NCI-H526 (cell line): Measurements from ENCODE around the gene C1orf115.
A peak's percentile ranks its signal among the peaks of the same experiment; 100 is the strongest.
"Not testable (repeated sequence)": the region's sequence is repeated elsewhere in the genome, so short reads cannot be mapped to it uniquely, and the experiment has no call there.

ENCODE experiments used
- DNase-seq, 2 experiments: peaks; one replicate each; lab custom pipeline; 2025; lab: John Stamatoyannopoulos, UW

The C1orf115 gene, protein sequence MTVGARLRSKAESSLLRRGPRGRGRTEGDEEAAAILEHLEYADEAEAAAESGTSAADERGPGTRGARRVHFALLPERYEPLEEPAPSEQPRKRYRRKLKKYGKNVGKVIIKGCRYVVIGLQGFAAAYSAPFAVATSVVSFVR

DNA sequence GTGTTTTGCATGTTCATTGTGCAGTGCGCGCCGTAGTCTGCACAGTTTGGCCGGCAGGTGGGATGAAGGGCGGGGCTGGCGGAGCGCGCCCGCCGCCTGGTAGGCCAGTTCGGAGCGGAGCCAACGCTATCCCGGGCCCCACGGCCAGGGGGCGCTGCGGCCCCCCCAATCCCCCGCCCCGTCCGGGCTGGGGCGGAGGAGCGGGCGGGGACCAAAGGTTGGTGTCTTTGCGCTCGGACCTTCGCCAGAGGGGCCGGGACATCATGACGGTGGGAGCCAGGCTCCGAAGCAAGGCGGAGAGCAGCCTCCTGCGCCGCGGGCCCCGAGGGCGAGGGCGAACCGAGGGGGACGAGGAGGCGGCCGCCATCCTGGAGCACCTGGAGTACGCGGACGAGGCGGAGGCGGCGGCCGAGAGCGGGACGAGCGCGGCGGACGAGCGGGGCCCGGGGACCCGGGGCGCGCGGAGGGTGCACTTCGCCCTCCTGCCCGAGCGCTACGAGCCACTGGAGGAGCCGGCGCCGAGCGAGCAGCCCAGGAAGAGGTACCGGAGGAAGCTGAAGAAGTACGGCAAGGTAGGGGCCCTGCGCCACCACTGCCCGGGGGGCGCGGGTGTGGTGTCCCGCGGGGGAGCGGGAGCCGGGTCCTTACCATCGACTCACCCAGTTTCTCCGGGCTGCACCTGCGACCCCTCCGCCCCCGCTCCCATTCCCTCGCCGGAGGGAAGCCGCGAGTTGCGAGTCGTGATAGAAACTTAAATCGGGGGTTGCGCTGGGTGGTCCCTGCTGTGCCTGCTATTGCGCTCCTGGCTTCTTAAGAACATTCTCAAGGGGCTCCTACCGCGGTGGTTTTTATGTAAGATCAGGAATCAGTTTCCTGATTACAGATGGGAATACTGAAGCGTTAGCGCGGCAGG lies at the start of gene C1orf115:
Gene C1orf115, plus strand, starts transcription at position 224 of the 913 bp plus-strand sequence. Its CDS starts 40 bp downstream, at position 264.
- peak; percentile 82 to 84 for DNase-seq

DNA sequence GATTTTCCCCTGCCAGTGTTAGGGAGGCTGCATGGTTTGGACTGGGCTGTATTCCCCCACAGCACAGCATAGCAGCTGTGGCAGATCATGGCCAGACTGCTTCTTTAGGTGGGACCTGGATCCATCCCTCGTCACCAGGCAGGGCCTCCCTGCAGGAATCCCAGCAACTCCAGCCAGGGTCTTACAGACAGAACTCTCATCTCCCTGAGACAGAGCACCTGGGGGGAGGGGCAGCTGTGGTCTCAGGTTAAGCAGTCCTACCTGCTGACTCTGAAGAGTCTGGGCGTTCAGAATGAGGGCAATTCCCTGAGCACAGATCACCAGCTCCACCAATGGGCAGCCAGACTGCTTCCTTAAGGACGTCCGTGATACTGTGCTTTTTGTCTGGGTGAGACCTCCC lies 47.9 kb upstream of the C1orf115 start:
- DNase-seq, result no peak

DNA sequence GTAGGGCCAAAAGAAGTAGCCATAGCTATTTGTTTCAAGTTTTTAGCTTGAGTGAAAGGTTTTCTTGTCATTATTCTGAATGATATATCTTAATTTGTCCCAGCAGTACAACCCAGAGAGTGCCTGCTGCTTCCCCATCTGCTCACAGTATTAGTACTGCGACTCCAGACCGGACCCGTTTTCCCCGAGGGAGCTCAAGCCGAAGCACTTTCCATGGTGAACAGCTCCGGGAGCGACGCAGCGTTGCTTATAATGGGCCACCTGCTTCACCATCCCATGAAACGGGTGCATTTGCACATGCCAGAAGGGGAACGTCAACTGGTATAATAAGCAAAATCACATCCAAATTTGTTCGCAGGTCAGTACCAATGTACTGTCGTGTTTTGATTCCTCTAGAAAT lies 37.2 kb upstream of the C1orf115 start:
- no peak for DNase-seq

DNA sequence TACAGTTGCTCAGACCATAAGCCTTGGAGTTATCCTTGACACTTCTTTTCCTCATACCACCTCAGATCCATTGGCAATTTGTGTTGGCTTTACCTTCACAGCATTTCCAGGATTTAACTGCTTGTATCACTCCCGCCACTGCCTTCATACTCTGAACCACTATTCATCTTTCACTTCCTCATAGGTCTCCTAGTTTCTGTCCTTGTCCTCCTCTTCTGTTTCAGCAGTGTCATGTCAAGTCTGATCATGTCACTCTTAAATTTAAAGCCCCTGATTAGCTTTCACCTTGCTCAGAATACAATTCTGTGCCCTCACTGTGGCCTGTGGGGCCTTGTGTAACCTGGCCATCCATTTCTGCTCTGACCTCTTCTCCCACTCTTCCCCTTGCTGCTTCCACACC lies 34.7 kb upstream of the C1orf115 start:
- DNase-seq, result no peak

DNA sequence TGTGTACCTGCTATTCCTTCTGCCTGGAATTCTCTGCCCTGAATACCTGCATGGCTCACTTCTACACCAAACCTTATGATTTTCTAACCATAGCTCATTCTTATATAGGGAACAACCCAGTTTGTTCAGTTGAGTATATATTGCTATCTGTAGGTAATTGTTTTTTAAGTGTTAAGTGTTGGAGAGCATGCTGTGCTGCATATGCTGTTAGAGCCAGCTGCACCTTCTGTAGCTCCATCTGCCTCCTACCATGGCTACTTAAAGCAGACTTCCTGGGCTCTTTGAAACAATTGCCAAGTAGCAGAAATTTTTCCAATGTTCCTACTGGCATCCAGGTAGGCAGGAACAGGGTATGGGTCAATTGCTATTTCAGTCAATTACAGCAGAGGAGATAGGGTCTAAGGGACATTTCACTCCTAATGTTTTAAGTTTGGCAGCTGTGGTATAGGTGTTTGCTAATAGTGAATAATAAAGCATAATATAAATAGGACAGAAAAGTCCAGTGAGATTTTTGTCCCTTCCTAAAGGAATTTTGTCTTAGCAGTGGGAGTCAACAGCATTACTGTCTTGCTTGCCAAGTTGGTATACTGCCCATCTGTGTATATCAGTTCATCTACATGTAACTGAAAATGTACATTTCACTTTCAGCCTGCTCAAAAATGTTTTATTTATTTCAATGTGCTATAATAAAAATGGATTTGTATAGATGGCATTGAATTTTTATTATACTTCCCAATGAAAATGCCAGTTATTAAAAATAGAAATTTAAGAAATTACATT lies 34.0 kb upstream of the C1orf115 start:
- no peak for DNase-seq

DNA sequence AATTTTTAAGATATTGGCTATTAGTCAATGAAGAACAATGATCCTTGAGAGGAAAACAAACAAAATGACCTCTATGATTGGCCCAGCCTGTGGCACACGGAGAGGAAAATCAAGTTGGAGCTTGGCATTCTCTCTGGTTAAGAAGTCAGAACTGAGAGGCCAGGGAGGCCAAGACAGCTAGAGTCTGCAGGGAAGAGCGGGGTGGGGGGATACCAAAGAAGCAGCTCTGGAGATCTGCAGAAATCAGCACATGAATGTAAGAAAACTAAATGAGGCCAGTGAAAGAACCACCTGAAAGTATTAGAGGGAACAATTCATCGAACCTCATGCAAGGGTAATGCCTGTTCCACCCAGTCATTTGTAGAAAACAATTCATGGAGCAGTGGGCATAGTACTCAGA lies 23.8 kb upstream of the C1orf115 start:
- no peak for DNase-seq

DNA sequence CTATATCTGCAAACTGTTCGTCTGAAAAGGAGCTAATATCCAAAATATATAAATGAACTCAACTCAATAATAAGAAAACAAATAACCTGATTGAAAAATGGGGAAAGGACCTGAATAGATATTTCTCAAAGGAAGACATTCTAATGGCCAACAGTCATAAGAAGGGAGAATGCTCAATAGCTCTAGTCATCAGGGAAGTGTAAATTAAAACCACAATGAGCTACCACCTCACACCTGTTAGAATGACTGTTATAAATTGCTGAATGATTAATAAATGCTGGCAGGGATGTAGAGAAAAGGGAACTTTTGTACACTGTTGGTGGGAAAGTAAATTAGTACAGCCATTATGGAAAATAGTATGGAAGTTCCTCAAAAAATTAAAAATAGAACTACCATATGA lies 21.2 kb upstream of the C1orf115 start:
- no peak for DNase-seq

DNA sequence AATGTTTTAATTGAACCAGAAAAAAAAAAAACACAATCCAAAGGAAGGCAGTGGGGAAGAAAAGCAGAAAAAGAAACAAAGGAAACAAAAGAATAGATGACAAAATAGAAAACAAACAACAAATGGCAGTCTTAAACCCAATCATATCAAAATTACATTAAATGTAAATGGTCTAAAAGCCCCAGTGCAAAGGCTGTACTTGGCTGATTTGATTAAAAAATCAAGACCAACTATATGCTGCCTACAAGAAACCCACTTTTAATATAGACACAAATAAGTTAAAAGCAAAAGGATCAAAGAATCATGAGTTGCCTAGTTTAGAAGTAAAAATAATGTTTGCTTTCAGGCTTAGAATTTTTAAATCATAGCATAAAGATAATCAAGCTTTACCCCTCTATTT lies 19.8 kb upstream of the C1orf115 start:
- no peak for DNase-seq

DNA sequence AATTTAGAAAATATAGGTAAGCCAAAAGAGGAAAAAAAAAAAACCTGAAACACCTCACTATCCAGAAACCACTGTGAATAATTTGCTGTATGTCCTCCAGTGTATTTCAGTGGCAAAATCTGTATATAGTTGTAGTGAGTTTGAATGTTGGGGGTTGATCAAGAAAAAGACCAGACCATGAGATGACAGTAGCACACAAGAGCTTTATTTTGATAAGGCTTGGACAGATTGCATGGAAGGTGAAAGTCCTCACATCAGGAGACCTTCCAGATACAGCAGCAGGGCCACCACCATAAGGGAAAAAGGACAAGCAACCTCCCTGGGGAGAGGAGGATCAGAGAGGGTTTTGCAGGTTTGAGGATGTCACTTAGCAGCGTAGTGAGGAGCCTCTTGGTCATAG lies 16.2 kb upstream of the C1orf115 start:
- no peak for DNase-seq

DNA sequence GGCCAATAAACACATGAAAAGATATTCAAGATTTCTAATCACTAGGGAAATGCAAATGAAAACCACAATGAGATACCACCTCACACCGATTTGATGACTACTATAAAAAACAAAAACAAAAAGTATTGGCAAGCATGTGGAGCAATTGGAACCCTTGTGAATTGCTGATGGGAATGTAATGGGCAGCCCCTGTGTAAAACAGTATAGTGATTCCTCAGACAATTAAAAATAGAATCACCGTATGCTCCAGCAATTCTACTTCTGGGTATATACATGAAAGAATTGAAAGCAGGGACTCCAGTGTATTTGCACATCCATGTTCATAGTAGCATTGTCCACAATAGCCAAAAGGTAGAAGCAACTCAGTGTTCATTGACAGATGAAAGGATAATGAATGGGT lies 12.9 kb upstream of the C1orf115 start:
- no peak for DNase-seq

DNA sequence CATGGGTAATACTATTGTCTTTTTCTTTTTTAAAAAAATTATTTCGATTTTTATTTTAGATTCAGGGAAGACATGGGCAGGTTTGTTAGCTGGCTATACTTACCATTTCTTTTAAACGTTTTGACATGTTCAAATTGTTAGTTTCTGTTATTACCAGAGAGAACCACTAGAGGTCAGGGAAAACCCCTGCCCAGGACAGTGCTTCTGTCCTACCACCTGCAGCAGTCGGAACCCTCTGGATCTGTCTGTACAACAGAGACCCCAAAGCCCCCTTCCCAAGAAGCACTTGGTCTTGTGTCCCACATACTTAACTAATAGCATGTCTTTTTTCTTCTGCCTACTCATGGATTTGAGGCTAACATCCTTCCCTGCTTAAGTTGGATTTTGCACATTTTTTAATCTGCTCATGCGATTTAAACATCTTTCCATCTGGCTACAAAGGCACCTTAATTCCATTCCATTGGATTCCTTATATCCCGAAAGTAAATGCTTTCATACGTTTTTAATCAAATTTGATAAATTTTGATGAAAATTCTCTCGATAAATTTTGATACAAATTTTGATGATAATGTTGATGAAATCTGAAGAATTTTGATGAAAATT lies 10.0 kb upstream of the C1orf115 start:
- DNase-seq, result peak in 1 of 2 experiments; percentile 55

DNA sequence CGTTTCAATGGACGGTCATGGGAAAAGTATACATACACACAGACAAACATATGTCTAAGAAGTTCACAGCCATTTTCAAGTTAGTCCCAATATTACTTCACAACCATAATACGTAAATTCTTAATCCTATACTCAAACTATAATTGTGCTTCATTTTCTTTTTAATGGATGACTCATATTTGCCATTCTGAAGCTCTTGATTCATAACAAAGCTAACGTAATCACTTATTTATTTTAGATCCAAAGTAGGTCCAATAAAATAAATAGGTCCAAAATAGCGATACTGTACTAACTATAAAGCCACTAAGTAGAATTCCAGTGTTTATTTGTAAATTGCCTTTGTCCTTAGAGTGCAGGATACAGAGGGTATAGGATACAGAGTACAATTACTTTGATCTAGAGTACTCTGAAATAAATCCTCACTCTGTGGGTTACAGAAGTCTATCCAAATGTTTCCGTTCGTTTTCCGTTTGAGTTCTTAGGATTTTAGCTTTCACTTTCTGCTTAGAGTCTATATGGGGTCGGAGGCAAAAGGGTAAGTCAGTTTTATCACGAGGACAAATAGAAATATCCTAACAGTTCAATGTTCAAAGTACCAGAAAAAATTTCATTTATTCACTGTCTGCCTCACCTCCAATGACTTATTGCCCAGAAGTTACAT lies 8.8 kb upstream of the C1orf115 start:
- no peak for DNase-seq

DNA sequence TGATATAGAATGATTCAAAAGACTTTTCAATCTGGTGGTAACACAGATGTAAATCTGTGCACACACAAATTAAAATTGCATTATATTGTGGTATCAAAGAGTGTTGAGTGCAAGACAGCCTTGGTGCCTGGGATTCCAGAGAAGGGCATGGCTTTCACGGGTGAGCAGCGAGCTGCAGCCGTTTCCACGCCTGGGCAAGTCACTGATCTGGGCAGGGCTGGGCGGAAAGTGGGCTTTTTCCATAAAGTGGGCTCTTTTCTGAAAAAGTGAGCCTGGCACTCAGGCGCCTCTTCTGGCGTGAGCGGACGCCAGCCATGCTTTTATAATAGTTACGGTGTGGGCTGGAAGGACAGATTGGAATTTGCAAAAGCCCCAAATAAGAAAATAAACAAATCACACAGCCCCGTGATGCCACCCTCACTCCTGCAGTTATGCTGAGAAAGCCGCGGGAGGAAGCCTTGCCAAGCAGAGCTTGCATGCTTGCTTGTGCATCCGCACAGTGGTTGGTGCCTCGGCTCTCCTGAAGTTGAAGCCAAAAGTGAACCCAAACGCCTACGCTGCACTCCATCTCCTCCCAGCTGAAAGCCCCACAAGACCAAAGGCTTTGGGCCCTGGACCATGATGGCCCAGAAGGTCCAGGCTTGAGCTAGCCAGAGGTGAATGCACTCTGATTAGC lies 7.1 kb upstream of the C1orf115 start:
- no peak for DNase-seq

DNA sequence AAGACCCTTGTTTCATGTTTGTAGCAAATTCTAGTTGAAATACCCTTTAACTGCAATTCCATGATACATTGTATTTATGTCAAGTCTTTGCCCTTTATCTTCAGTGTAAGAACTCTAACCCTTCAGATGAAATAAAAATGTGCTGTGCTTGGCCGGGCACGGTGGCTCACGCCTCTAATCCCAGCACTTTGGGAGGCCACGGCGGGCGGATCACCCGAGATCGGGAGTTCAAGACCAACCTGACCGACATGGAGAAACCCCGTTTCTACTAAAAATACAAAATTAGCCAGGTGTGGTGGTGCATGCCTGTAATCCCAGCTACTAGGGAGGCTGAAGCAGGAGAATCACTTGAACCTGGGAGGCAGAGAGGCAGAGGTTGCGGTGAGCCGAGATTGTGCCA lies 6.4 kb upstream of the C1orf115 start:
- not testable (repeated sequence) for DNase-seq

DNA sequence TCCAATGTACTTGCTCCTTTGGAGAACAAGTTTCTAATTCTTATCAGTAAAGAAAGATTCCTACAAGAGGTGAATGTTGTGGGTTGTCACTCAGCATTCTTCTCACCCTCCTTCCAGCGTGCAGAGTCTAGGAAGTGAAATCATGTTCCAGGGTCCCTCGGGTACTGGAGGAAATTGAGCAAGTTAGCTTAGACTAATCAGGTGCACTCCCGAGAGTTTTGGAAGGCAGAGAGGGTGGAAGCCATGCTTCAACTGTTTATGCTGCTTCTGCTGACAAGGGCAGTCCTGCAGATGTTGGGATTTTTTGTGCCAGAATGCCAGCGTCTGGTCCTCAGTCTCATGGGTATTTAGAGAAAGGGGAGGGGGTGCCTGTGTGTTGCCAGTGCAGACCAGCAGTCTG lies 5.3 kb upstream of the C1orf115 start:
- DNase-seq, result no peak

DNA sequence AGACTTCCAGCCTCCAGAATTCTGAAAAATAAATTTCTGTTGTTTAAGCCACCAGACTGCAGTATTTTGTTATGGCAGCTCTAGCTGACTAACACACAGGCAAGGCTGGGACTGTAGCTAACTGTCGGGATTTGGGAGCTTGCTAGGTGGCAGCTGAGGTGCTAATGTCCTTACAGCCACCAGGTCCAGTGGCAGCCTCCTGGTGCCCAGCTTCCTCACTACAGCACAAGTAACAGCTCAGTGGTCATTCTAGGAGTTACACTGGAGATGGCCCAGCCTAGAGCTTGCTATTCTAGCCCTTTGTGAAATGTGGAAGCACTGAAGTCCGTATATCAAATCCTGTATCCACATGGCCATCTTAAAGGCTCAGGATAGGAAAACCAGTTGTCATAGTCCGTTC lies 4.3 kb upstream of the C1orf115 start:
- no peak for DNase-seq

DNA sequence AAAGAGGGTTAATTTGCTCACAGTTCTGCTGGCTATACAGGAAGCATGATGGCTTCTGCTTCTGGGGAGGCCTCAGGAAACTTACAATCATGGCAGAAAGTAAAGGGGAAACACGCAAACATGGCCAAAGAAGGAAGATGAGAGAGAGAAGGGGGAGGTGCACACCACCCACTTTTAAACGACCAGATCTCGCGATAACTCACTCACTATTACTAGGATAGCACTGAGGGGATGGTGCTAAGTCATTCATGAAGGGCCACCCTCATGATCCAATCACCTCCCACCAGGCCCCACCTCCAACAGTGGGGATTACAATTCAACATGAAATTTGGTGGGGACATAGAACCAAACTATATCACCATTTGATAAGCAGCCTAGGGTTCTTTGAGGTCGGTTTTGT lies 2.4 kb upstream of the C1orf115 start:
- no peak for DNase-seq

DNA sequence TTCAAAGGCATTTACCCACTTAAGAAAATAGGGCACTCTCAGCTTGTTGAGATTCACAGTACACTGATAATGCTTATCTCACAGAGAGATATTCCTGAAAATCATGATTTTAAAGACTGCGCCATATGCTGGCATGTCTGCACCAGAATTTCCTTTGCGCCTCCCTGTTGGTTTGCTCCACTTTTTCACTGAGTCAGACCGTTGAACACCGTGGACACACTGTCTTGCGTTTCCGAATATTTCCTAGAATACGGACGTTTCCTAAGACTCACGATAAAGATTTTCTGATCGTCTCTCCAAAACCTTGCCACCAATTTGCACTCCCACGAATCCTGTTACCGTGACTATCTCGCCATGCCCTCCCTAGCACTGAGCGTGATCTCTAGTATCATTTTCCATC lies 497 bp upstream of the C1orf115 start:
- no peak for DNase-seq

DNA sequence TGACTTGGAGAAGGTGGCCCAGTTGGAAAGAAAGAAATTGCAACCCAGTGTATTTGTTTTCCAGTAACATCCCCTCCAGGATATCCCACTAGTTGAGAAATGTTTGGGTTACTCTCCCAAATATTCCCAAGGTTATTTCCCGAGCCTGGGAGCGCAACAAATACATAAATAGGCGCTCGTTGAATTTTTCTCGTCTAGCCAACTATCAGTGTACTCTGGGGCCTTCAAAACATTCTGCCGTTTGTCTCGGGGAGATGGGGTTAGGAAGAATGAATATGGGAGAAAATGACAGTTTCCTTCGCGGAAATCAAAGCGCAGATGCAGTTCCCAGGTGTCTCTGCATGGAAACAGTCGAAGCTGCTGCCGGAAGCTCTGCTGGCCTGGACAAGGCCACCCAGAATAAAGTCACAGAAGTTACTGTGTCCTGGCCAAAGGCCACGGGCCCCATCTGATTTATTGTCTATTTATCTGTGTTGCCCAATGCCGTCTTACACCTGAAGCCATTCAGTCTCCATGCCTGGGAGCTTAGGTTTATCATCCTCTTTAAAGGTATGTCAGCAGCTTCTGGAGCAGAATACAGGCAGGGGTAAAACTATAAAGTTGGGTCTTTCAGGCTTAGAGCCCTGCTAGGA lies 1.0 kb downstream of the C1orf115 start:
- DNase-seq, result peak in 1 of 2 experiments; percentile 20

DNA sequence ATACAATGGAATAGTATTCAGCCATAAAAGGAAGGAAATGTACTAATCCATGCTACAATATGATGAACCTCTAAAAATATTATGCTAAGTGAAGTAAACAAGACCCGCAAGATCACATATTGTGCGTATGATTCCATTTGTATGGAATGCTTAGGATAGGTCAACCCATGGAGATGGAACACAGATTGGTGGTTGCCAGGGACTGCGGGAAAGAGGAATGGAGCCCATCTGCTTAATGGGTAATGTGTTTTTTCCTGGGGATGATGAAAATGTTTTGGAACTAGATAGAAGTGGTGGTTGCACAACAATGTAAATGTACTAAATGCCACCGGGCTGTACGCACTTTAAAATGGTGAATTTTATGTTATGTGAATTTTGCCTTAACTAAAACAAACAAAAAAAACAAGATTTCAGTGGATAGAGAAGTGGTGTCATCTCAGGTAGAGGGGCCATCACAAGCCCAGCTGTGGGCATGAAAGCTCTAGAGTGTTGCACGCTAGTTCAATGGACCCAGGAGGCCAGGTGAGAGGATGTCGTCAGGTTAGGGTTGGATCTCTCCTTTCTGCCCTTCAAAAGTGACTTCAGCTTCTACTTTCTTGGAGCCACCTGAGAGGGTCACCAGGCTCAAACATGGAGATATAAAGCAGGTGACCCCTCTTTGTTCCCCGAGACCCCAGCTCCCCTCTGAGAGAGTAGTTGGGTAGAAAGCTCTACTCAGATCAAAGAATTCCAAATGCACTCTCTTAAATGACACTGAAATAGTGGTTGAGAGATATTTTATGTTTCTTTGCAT lies 2.5 kb downstream of the C1orf115 start:
- no peak for DNase-seq
